ENCODE data around the gene TXLNG.

- no peak for TF ChIP-seq POLR2AphosphoS5 (IDR thresholded peaks at IDR 0.05; ENCODE audit: low read depth)
- no peak for TF ChIP-seq SPI1 (IDR thresholded peaks at IDR 0.05; ENCODE audit: borderline replicate concordance, low read depth)
- no peak for TF ChIP-seq CTCF (IDR thresholded peaks at IDR 0.05; ENCODE audit: insufficient read depth, low read length)
- TF ChIP-seq GABPA (IDR thresholded peaks at IDR 0.05; ENCODE audit: low read depth) = no peak
- no peak for TF ChIP-seq REST (IDR thresholded peaks at IDR 0.05; ENCODE audit: insufficient replicate concordance, low read depth)
Measured at GRCh38 chrX:16762579-16762978, 23.7 kb upstream of the TXLNG start.

All from HL-60 (cell line).